Loucy (cell line): ENCODE results near the gene SLCO2A1.

Experiments used
- EZH2phosphoT487 ChIP-seq: fragments of 200-600 bp; IDR thresholded peaks from 2 replicates; pipeline ENCODE4 v1.6.1; 2018; ENCODE audit warnings: antibody characterized with exemption, mild to moderate bottlenecking, moderate library complexity, borderline replicate concordance
- TF ChIP-seq, protein P1 (sequence below): fragments of 200-600 bp; sonication (generic); conservative IDR thresholded peaks from 2 replicates; pipeline ENCODE4 v1.5.1; 2014; ENCODE audit warnings: mild to moderate bottlenecking, antibody characterized with exemption, low read length

DNA sequence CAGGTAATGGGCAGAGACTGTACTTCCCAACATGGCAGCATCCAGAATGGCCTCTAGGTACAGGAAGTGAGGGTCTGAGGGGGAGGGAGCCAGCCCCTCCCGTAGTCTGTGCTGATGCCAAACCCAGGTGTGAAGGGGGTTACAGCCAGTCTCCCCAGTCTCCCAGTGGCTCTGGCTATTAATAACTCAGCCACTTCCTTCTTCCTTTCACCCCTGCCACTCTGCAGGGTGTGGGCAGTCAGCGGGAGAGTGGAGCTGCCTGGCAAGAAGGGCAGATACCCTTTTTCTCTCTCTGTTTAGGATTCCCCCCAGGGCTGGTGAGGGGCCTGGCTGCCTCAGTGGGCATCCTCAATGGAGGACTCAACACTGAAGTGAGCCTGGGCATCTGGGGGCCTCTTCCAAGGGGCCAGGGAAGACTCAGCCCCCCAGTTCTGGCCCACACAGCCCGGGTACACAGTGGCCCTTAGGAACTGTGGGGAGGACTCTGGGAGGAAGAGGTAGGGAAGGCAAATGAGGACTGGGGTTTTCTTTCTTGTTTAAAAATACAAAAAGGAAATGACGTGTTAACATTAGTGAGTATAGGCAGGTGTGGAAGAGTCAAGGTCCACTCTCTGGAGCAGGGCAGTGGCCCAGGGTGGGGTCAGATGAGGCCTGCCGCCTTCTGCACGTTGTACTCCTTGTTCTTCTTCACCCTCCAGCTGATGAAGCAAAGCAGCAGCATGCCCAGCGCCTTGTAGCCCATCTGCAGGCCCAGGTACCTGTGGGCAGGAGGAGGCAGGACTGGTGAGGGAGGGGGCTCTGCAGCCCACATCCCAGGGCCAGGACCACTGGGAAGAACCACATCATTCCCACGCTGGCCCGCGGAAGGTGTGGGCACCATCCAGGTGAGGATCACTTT is 95.4 kb downstream of the SLCO2A1 start:
- TF ChIP-seq, protein P1, sequence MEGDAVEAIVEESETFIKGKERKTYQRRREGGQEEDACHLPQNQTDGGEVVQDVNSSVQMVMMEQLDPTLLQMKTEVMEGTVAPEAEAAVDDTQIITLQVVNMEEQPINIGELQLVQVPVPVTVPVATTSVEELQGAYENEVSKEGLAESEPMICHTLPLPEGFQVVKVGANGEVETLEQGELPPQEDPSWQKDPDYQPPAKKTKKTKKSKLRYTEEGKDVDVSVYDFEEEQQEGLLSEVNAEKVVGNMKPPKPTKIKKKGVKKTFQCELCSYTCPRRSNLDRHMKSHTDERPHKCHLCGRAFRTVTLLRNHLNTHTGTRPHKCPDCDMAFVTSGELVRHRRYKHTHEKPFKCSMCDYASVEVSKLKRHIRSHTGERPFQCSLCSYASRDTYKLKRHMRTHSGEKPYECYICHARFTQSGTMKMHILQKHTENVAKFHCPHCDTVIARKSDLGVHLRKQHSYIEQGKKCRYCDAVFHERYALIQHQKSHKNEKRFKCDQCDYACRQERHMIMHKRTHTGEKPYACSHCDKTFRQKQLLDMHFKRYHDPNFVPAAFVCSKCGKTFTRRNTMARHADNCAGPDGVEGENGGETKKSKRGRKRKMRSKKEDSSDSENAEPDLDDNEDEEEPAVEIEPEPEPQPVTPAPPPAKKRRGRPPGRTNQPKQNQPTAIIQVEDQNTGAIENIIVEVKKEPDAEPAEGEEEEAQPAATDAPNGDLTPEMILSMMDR = no peak
- no peak for TF ChIP-seq EZH2phosphoT487
